SW480 (cell line): Measurements from ENCODE around the gene STIP1.

Source experiments
- DNase-seq: peaks from one replicate; pipeline ENCODE4 v3.0.0-alpha.2; 2016; ENCODE audit warnings: low spot score

STIP1 gene

GRCh38 chr11:64251016-64251752 lies 65.2 kb downstream of the STIP1 start, which contains the start of gene PLCB3:
Gene PLCB3, plus strand, starts transcription at chr11:64251530. Its CDS starts 120 bp downstream, at chr11:64251650.
- peak; percentile 39 for DNase-seq

- DNase-seq: no peak
Measured at GRCh38 chr11:64251753-64252002, 65.7 kb downstream of the STIP1 start.

GRCh38 chr11:64252003-64252872 lies 66.3 kb downstream of the STIP1 start:
- no peak for DNase-seq

- no peak for DNase-seq
Measured at GRCh38 chr11:64253043-64253442, 67.1 kb downstream of the STIP1 start.

- no peak for DNase-seq
Measured at GRCh38 chr11:64253481-64253880, 67.5 kb downstream of the STIP1 start.
